Activated CD8-positive, alpha-beta T cell treated with anti-CD3 and anti-CD28 coated beads for 36 hours (primary cell): ENCODE data around the gene RPAIN. TPM values are rescaled to one million over a fixed set of nuclear protein-coding genes. Genes with fewer than 3 reads are reported as not detected.

ENCODE experiments used
- ATAC-seq: fragments of 200-7000 bp; cut with Tn5 transposase; one replicate; pipeline ENCODE4 v1.10.0; 2021; ENCODE audit warnings: mild to moderate bottlenecking, moderate library complexity
- CTCF ChIA-PET: fragments of 350-600 bp; sonication (Branson Sonifier 250); formaldehyde crosslinking; loops from one replicate; lab custom pipeline; 2021; ENCODE audit warnings: antibody characterized with exemption; lab: Charles Lee
- POLR2A ChIA-PET: fragments of 350-600 bp; sonication (Branson Sonifier 250); formaldehyde crosslinking; loops from one replicate; lab custom pipeline; 2021; ENCODE audit warnings: antibody characterized with exemption; lab: Charles Lee
- DNase-seq: peaks from one replicate; pipeline ENCODE4 v3.0.0-alpha.2; 2020
- H3K27ac Mint-ChIP-seq: one replicate; pipeline ENCODE4 v1.8.0; 2021; ENCODE audit warnings: mild to moderate bottlenecking, mixed read lengths
- H3K27me3 Mint-ChIP-seq: one replicate; pipeline ENCODE4 v1.8.0; 2021; ENCODE audit warnings: mixed read lengths
- H3K36me3 Mint-ChIP-seq: one replicate; pipeline ENCODE4 v1.8.0; 2021; ENCODE audit warnings: low read depth, mixed read lengths
- H3K4me1 Mint-ChIP-seq: one replicate; pipeline ENCODE4 v1.8.0; 2021; ENCODE audit warnings: low read depth, mixed read lengths
- H3K4me3 Mint-ChIP-seq: one replicate; pipeline ENCODE4 v1.8.0; 2021; ENCODE audit warnings: mild to moderate bottlenecking, moderate library complexity, mixed read lengths
- H3K9me3 Mint-ChIP-seq: one replicate; pipeline ENCODE4 v1.8.0; 2021; ENCODE audit warnings: mixed read lengths
- intact Hi-C: fragments of 100-400 bp; cut with micrococcal nuclease; formaldehyde crosslinking; loops from one replicate; pipeline ENCODE4 v1.10.0; 2022
- total RNA-seq, 2 experiments: library from RNA; stranded (reverse); gene quantifications; one replicate each; pipeline ENCODE4 v1.2.3, GENCODE V29; 2021
- TF ChIP-seq, protein P1 (sequence below): fragments of 200-600 bp; IDR thresholded peaks from one replicate; pipeline ENCODE4 v1.8.0; 2022; ENCODE audit warnings: antibody characterized with exemption, mild to moderate bottlenecking

RPAIN gene
- total RNA-seq, 2 experiments from 2014 or later = 56.9 to 61.4 TPM

DNA sequence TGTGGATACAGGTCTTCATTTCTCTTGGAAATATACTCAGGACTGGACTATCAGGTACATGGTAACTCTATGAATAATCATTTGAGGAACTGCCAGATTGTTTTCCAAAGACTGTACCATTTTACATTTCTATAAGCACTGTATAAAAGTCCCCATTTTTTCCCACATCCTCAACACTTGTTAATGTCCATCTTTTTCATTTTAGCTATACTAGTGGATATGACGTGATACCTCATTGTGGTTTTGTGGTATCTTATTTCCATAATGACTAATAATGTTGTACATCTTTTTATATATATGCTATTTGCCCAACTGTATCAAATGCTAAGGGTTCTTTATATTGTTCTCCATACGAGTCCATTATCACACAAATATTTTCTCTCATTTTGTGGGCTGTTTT, 23.4 kb upstream of the RPAIN start:
- H3K36me3 Mint-ChIP-seq = peaks cover 57% of the 10 kb centered on the region
- no peak for DNase-seq
- no peaks in the 10 kb centered on the region for H3K27me3 Mint-ChIP-seq
- no peak overlapping the region for H3K4me3 Mint-ChIP-seq
- intact Hi-C loops = no loop called here
- peaks cover 10% of the 10 kb centered on the region for H3K4me1 Mint-ChIP-seq
- ATAC-seq = peak; percentile 60
- ChIA-PET POLR2A (interaction anchor here (1.4 kb wide), 1 partner anchor 65 kb away, joined by 3 read pairs; no protein-coding TSS in a partner anchor), CTCF (no interaction called here)
- TF ChIP-seq, protein P1, sequence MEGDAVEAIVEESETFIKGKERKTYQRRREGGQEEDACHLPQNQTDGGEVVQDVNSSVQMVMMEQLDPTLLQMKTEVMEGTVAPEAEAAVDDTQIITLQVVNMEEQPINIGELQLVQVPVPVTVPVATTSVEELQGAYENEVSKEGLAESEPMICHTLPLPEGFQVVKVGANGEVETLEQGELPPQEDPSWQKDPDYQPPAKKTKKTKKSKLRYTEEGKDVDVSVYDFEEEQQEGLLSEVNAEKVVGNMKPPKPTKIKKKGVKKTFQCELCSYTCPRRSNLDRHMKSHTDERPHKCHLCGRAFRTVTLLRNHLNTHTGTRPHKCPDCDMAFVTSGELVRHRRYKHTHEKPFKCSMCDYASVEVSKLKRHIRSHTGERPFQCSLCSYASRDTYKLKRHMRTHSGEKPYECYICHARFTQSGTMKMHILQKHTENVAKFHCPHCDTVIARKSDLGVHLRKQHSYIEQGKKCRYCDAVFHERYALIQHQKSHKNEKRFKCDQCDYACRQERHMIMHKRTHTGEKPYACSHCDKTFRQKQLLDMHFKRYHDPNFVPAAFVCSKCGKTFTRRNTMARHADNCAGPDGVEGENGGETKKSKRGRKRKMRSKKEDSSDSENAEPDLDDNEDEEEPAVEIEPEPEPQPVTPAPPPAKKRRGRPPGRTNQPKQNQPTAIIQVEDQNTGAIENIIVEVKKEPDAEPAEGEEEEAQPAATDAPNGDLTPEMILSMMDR = no peak
- H3K27ac Mint-ChIP-seq = peak overlapping the region; percentile 70
- H3K9me3 Mint-ChIP-seq = no peaks in the 10 kb centered on the region

- ATAC-seq = no peak
- DNase-seq = no peak
- Mint-ChIP-seq H3K27me3 (no peaks in the 10 kb centered on the region), H3K4me1 (peaks cover 13% of the 10 kb centered on the region), H3K36me3 (peaks cover 46% of the 10 kb centered on the region), H3K27ac (no peak overlapping the region), H3K4me3 (no peak overlapping the region), H3K9me3 (no peaks in the 10 kb centered on the region)
- TF ChIP-seq, protein P1 = no peak
- POLR2A ChIA-PET = interaction anchor here (0.6 kb wide), 1 partner anchor 10 kb away, joined by 3 read pairs; no protein-coding TSS in a partner anchor
- CTCF ChIA-PET = no interaction called here
- intact Hi-C loops = no loop called here
Observed at GRCh38 chr17:5399767-5400166, 20.2 kb upstream of the RPAIN start.

GRCh38 chr17:5405400-5405799, 14.6 kb upstream of the RPAIN start:
- Mint-ChIP-seq H3K27ac (no peak overlapping the region), H3K4me3 (no peak overlapping the region), H3K9me3 (no peaks in the 10 kb centered on the region), H3K27me3 (no peaks in the 10 kb centered on the region), H3K4me1 (peaks cover 11% of the 10 kb centered on the region), H3K36me3 (peaks cover 32% of the 10 kb centered on the region)
- TF ChIP-seq, protein P1 = no peak
- ATAC-seq = no peak
- POLR2A ChIA-PET = interaction anchor here (0.8 to 6.2 kb wide), 7 partner anchors 8 to 213 kb away, joined by 3 to 40 read pairs (median 4); partner anchors contain the start of genes NUP88 and RPAIN
- intact Hi-C loops = no loop called here
- no peak for DNase-seq
- CTCF ChIA-PET = interaction anchor here (0.7 to 4.0 kb wide), 4 partner anchors 14 to 34 kb away, joined by 3 to 19 read pairs (median 3); partner anchors contain the start of gene C1QBP

- TF ChIP-seq, protein P1 = no peak
- ChIA-PET CTCF (interaction anchor here (1.2 to 4.0 kb wide), 2 partner anchors 18 to 31 kb away, joined by 3 to 19 read pairs; partner anchors contain the start of gene C1QBP), POLR2A (interaction anchor here (1.4 to 6.2 kb wide), 2 partner anchors 10 to 21 kb away, joined by 3 to 40 read pairs; partner anchors contain the start of genes NUP88 and RPAIN)
- DNase-seq (no peak), ATAC-seq (no peak)
- H3K36me3 Mint-ChIP-seq = peaks cover 48% of the 10 kb centered on the region
- H3K27me3 Mint-ChIP-seq = no peaks in the 10 kb centered on the region
- no peak overlapping the region for H3K4me3 Mint-ChIP-seq
- intact Hi-C loops = no loop called here
- H3K9me3 Mint-ChIP-seq = no peaks in the 10 kb centered on the region
- H3K4me1 Mint-ChIP-seq = peaks cover 32% of the 10 kb centered on the region
- H3K27ac Mint-ChIP-seq = no peak overlapping the region
Observed at GRCh38 chr17:5408186-5408585, 11.8 kb upstream of the RPAIN start.

- H3K27me3 Mint-ChIP-seq = no peaks in the 10 kb centered on the region
- H3K27ac Mint-ChIP-seq = peak overlapping the region; percentile 51
- H3K4me1 Mint-ChIP-seq = peaks cover 38% of the 10 kb centered on the region
- intact Hi-C loops = no loop called here
- H3K36me3 Mint-ChIP-seq = peaks cover 41% of the 10 kb centered on the region
- no peak overlapping the region for H3K4me3 Mint-ChIP-seq
- CTCF ChIA-PET = interaction anchor here (1.0 kb wide), 1 partner anchor 161 kb away, joined by 3 read pairs; no protein-coding TSS in a partner anchor
- no peaks in the 10 kb centered on the region for H3K9me3 Mint-ChIP-seq
- ATAC-seq = no peak
- POLR2A ChIA-PET = interaction anchor here (1.0 to 3.9 kb wide), 4 partner anchors 15 to 29 kb away, joined by 3 to 13 read pairs (median 6); partner anchors contain the start of gene C1QBP
- TF ChIP-seq, protein P1 = no peak
- DNase-seq = no peak
Observed at GRCh38 chr17:5410594-5411272, 9.2 kb upstream of the RPAIN start.
